Mesothelial cell of epicardium (in vitro differentiated cells): Measurements from ENCODE around the gene ZNF318. TPM values are rescaled to one million over a fixed set of nuclear protein-coding genes. Genes with fewer than 3 reads are reported as not detected.

ENCODE experiments used
- DNase-seq, 2 experiments: peaks; one replicate each; pipeline ENCODE4 v3.0.0; 2021; ENCODE audit warnings: low spot score in 2 of 2; ENCODE audit not compliant: unreplicated experiment in 2 of 2
- H3K27ac Mint-ChIP-seq: 2 replicates; pipeline ENCODE4 v1.8.0; 2021; ENCODE audit warnings: mixed read lengths
- H3K27me3 Mint-ChIP-seq: 2 replicates; pipeline ENCODE4 v1.8.0; 2021; ENCODE audit warnings: low read depth, mixed read lengths
- H3K36me3 Mint-ChIP-seq: 2 replicates; pipeline ENCODE4 v1.8.0; 2021; ENCODE audit warnings: mixed read lengths
- H3K4me1 Mint-ChIP-seq: 2 replicates; pipeline ENCODE4 v1.8.0; 2021; ENCODE audit warnings: mixed read lengths
- H3K4me3 Mint-ChIP-seq: 2 replicates; pipeline ENCODE4 v1.8.0; 2021; ENCODE audit warnings: mild to moderate bottlenecking, moderate library complexity, mixed read lengths
- H3K9me3 Mint-ChIP-seq: 2 replicates; pipeline ENCODE4 v1.8.0; 2021; ENCODE audit warnings: mixed read lengths
- CTCF ChIP-seq: fragments of 200-600 bp; sonication (generic); IDR thresholded peaks from one replicate; pipeline ENCODE4 v1.5.0; 2021; ENCODE audit warnings: antibody characterized with exemption; ENCODE audit not compliant: unreplicated experiment
- total RNA-seq: library from RNA; stranded (reverse); gene quantifications from 3 replicates; pipeline ENCODE4 v1.2.1, GENCODE V29; 2021

ZNF318 gene
- total RNA-seq, 1 donor from 2014 or later: 29.0 TPM

GRCh38 chr6:43299338-43300293 is 69.8 kb downstream of the ZNF318 start:
- H3K27me3 Mint-ChIP-seq: peaks cover 13% of the 10 kb centered on the region
- no peaks in the 10 kb centered on the region for H3K9me3 Mint-ChIP-seq
- no peak for DNase-seq
- H3K4me3 Mint-ChIP-seq: no peak overlapping the region
- H3K4me1 Mint-ChIP-seq: no peaks in the 10 kb centered on the region
- H3K27ac Mint-ChIP-seq: no peak overlapping the region
- no peaks in the 10 kb centered on the region for H3K36me3 Mint-ChIP-seq
- no peak for TF ChIP-seq CTCF

GRCh38 chr6:43298565-43299337 is 70.7 kb downstream of the ZNF318 start:
- peaks cover 13% of the 10 kb centered on the region for H3K27me3 Mint-ChIP-seq
- H3K36me3 Mint-ChIP-seq: no peaks in the 10 kb centered on the region
- no peak overlapping the region for H3K4me3 Mint-ChIP-seq
- H3K9me3 Mint-ChIP-seq: no peaks in the 10 kb centered on the region
- H3K27ac Mint-ChIP-seq: no peak overlapping the region
- TF ChIP-seq CTCF: no peak
- no peak for DNase-seq
- H3K4me1 Mint-ChIP-seq: no peaks in the 10 kb centered on the region

GRCh38 chr6:43297644-43298564 is 71.5 kb downstream of the ZNF318 start, which contains the start of gene SLC22A7:
Gene SLC22A7, plus strand, starts transcription at chr6:43298260. Its CDS starts 99 bp downstream, at chr6:43298359.
- H3K27me3 Mint-ChIP-seq: peaks cover 13% of the 10 kb centered on the region
- H3K4me3 Mint-ChIP-seq: no peak within 1 kb of the TSS
- no peaks in the 10 kb centered on the region for H3K4me1 Mint-ChIP-seq
- DNase-seq: no peak
- no peak for TF ChIP-seq CTCF
- H3K27ac Mint-ChIP-seq: no peak within 1 kb of the TSS
- no peaks in the 10 kb centered on the region for H3K36me3 Mint-ChIP-seq
- no peaks in the 10 kb centered on the region for H3K9me3 Mint-ChIP-seq

- Mint-ChIP-seq H3K36me3 (no peaks in the 10 kb centered on the region), H3K27ac (no peak overlapping the region), H3K4me3 (no peak overlapping the region), H3K4me1 (no peaks in the 10 kb centered on the region), H3K27me3 (peaks cover 13% of the 10 kb centered on the region), H3K9me3 (no peaks in the 10 kb centered on the region)
- TF ChIP-seq CTCF: no peak
- no peak for DNase-seq
Measured at GRCh38 chr6:43296780-43297497, 72.5 kb downstream of the ZNF318 start.
